ENCODE results near the gene SH3BP5. TPM values are rescaled to one million over a fixed set of nuclear protein-coding genes. Genes with fewer than 3 reads are reported as not detected.

Gene SH3BP5
- total RNA-seq, 2 experiments from 2014 or later, result 15.1 to 31.3 TPM

- peaks cover 5% of the 10 kb centered on the region for H3K4me1 ChIP-seq (ENCODE audit: insufficient read depth, low read length, poor library complexity, severe bottlenecking)
- no TSS peak for BruUV-seq (replicated peaks)
- intact Hi-C loops (cut with micrococcal nuclease; ENCODE audit: unreplicated experiment), result no loop called here
- no peaks in the 10 kb centered on the region for H3K79me2 ChIP-seq (ENCODE audit: insufficient read depth, low read depth, low read length)
- no peaks in the 10 kb centered on the region for H4K20me1 ChIP-seq (ENCODE audit: insufficient read depth, low read length)
- H2AFZ ChIP-seq (ENCODE audit: low read length), result no peak overlapping the region
- TF ChIP-seq CTCF (conservative IDR thresholded peaks at IDR 0.05; ENCODE audit: low read length), result peak; percentile 44; the same call in 1 of the 2 replicates
- no peak for TF ChIP-seq EZH2phosphoT487 (IDR thresholded peaks at IDR 0.05; ENCODE audit: borderline replicate concordance, low read depth, low read length)
- no peak overlapping the region for H3K27ac ChIP-seq (ENCODE audit: low read depth, low read length, poor library complexity, severe bottlenecking)
- no peak overlapping the region for H3K4me3 ChIP-seq (ENCODE audit: low read depth, low read length, poor library complexity, severe bottlenecking)
- CTCF ChIA-PET (ENCODE audit: unreplicated experiment), result no interaction called here
- no peaks in the 10 kb centered on the region for H3K9me3 ChIP-seq (ENCODE audit: low read length)
- no peak for DNase-seq (ENCODE audit: low spot score)
- POLR2A ChIA-PET, result no interaction called here
- H3K36me3 ChIP-seq (ENCODE audit: insufficient read depth, low read length), result peaks cover 39% of the 10 kb centered on the region; the same call in 1 of the 2 replicates
- no peak overlapping the region for H3K4me2 ChIP-seq (ENCODE audit: low read length)
- H3K9me2 ChIP-seq (ENCODE audit: insufficient read depth, low read length), result no peaks in the 10 kb centered on the region
These were observed 27.0 kb downstream of the SH3BP5 start for GRCh38 chr3:15305359-15305844.

GRCh38 chr3:15303728-15304127, 28.7 kb downstream of the SH3BP5 start:
- no peaks in the 10 kb centered on the region for H3K9me3 ChIP-seq (ENCODE audit: low read length)
- H3K79me2 ChIP-seq (ENCODE audit: insufficient read depth, low read depth, low read length), result no peaks in the 10 kb centered on the region
- H3K27ac ChIP-seq (ENCODE audit: low read depth, low read length, poor library complexity, severe bottlenecking), result no peak overlapping the region
- H3K9me2 ChIP-seq (ENCODE audit: insufficient read depth, low read length), result no peaks in the 10 kb centered on the region
- H2AFZ ChIP-seq (ENCODE audit: low read length), result no peak overlapping the region
- TF ChIP-seq CTCF (conservative IDR thresholded peaks at IDR 0.05; ENCODE audit: low read length) (no peak), EZH2phosphoT487 (IDR thresholded peaks at IDR 0.05; ENCODE audit: borderline replicate concordance, low read depth, low read length) (no peak)
- no peaks in the 10 kb centered on the region for H4K20me1 ChIP-seq (ENCODE audit: insufficient read depth, low read length)
- intact Hi-C loops (cut with micrococcal nuclease; ENCODE audit: unreplicated experiment), result no loop called here
- H3K36me3 ChIP-seq (ENCODE audit: insufficient read depth, low read length), result peaks cover 35% of the 10 kb centered on the region; the same call in 1 of the 2 replicates
- H3K4me1 ChIP-seq (ENCODE audit: insufficient read depth, low read length, poor library complexity, severe bottlenecking), result peaks cover 8% of the 10 kb centered on the region
- no TSS peak for BruUV-seq (replicated peaks)
- no peak for DNase-seq (ENCODE audit: low spot score)
- CTCF ChIA-PET (ENCODE audit: unreplicated experiment), result interaction anchor here (0.6 kb wide), 1 partner anchor 282 kb away, joined by 3 read pairs; no protein-coding TSS in a partner anchor
- no peak overlapping the region for H3K4me2 ChIP-seq (ENCODE audit: low read length)
- POLR2A ChIA-PET, result interaction anchor here (1.2 kb wide), 1 partner anchor 8 kb away, joined by 5 read pairs; no protein-coding TSS in a partner anchor
- H3K4me3 ChIP-seq (ENCODE audit: low read depth, low read length, poor library complexity, severe bottlenecking), result no peak overlapping the region

GRCh38 chr3:15303216-15303615, 29.2 kb downstream of the SH3BP5 start:
- peaks cover 40% of the 10 kb centered on the region; the same call in 1 of the 2 replicates for H3K36me3 ChIP-seq (ENCODE audit: insufficient read depth, low read length)
- H3K9me2 ChIP-seq (ENCODE audit: insufficient read depth, low read length), result no peaks in the 10 kb centered on the region
- DNase-seq (ENCODE audit: low spot score), result no peak
- peaks cover 8% of the 10 kb centered on the region for H3K4me1 ChIP-seq (ENCODE audit: insufficient read depth, low read length, poor library complexity, severe bottlenecking)
- intact Hi-C loops (cut with micrococcal nuclease; ENCODE audit: unreplicated experiment), result no loop called here
- H3K27ac ChIP-seq (ENCODE audit: low read depth, low read length, poor library complexity, severe bottlenecking), result no peak overlapping the region
- no peaks in the 10 kb centered on the region for H3K79me2 ChIP-seq (ENCODE audit: insufficient read depth, low read depth, low read length)
- no peak overlapping the region for H3K4me2 ChIP-seq (ENCODE audit: low read length)
- no peak for TF ChIP-seq EZH2phosphoT487 (IDR thresholded peaks at IDR 0.05; ENCODE audit: borderline replicate concordance, low read depth, low read length)
- no peak for TF ChIP-seq CTCF (conservative IDR thresholded peaks at IDR 0.05; ENCODE audit: low read length)
- BruUV-seq (replicated peaks), result TSS peak; percentile 39
- no peak overlapping the region for H3K4me3 ChIP-seq (ENCODE audit: low read depth, low read length, poor library complexity, severe bottlenecking)
- H3K9me3 ChIP-seq (ENCODE audit: low read length), result no peaks in the 10 kb centered on the region
- ChIA-PET POLR2A (no interaction called here), CTCF (ENCODE audit: unreplicated experiment) (no interaction called here)
- H2AFZ ChIP-seq (ENCODE audit: low read length), result no peak overlapping the region
- no peaks in the 10 kb centered on the region for H4K20me1 ChIP-seq (ENCODE audit: insufficient read depth, low read length)
